GM20000 (cell line): ENCODE data around the gene SEMA6B.

Source experiments
- DNase-seq: peaks from one replicate; pipeline ENCODE4 v3.0.0; 2012; ENCODE audit warnings: low spot score
- CTCF ChIP-seq: IDR thresholded peaks from 2 replicates; pipeline ENCODE4 v1.5.1; 2012; ENCODE audit warnings: mild to moderate bottlenecking, control low read depth; ENCODE audit errors: extremely low read depth, missing control alignments

The SEMA6B gene, protein sequence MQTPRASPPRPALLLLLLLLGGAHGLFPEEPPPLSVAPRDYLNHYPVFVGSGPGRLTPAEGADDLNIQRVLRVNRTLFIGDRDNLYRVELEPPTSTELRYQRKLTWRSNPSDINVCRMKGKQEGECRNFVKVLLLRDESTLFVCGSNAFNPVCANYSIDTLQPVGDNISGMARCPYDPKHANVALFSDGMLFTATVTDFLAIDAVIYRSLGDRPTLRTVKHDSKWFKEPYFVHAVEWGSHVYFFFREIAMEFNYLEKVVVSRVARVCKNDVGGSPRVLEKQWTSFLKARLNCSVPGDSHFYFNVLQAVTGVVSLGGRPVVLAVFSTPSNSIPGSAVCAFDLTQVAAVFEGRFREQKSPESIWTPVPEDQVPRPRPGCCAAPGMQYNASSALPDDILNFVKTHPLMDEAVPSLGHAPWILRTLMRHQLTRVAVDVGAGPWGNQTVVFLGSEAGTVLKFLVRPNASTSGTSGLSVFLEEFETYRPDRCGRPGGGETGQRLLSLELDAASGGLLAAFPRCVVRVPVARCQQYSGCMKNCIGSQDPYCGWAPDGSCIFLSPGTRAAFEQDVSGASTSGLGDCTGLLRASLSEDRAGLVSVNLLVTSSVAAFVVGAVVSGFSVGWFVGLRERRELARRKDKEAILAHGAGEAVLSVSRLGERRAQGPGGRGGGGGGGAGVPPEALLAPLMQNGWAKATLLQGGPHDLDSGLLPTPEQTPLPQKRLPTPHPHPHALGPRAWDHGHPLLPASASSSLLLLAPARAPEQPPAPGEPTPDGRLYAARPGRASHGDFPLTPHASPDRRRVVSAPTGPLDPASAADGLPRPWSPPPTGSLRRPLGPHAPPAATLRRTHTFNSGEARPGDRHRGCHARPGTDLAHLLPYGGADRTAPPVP

GRCh38 chr19:4559569-4559968, at the start of gene SEMA6B:
Gene SEMA6B (minus strand): TSS chr19:4559684. CDS start chr19:4558457, 1,227 bp downstream.
- no peak for DNase-seq
- TF ChIP-seq CTCF: no peak

GRCh38 chr19:4606921-4607678, 47.6 kb upstream of the SEMA6B start:
- no peak for DNase-seq
- no peak for TF ChIP-seq CTCF

GRCh38 chr19:4606181-4606580, 46.7 kb upstream of the SEMA6B start:
- DNase-seq: no peak
- TF ChIP-seq CTCF: no peak

DNA sequence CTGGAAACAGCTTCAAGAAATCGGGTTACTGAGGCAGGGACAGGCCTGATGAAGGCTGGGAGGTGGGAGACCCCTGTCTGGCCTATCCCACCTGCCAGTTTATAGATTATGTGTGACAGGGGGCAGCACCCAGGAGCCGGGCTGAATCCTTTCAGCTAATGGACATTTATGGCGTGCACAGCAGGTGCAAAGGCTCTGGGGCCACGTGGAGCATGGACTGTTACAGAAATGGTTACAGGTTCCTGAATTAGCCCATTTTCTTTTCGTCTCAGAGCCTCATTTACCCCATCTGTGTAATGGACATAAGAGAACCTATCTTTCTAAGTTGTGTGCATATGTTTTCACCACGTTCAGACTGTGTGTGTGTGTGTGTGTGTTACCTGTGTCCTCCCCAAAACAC, 45.4 kb upstream of the SEMA6B start:
- no peak for DNase-seq
- no peak for TF ChIP-seq CTCF

DNA sequence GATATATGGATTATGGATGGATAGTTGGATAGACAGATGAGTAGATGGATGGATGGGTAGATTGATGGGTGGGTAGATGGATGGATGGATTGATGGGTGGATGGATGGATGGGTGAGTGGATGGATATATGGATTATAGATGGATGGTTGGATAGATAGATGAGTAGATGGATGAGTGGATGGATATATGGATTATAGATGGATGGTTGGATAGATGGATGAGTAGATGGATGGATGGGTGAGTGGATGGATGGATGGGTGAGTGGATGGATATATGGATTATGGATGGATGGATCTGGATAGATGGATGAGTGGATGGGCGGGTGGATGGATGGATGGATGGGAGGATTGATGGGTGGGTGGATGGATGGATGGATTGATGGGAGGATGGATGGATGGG, 43.4 kb upstream of the SEMA6B start:
- no peak for TF ChIP-seq CTCF
- DNase-seq: no peak

DNA sequence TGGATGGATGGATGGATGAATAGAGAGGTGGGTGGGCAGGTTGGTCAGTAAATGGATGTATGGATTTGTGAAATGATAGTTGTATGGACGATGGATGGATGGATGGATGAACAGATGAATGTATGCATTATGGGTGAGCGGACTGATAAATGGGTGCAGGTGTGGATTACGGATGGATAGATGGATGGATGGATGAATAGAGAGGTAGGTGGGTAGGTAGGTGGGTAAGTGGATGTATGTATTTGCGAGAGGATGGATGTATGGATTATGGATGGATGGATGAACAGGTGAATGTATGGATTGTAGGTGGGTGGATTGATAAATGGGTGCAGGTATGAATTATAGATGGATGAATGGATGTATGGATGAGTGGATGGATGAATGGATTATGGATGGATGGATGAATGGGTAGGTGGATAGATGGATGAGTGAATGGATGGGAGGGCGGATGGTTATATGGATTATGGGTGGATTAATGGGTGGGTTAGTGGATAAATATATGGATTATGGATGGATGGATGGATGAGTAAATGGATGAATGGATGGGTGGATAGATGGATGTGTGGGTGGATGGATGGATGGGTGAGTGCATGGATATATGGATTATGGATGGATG, 42.8 kb upstream of the SEMA6B start:
- DNase-seq: no peak
- no peak for TF ChIP-seq CTCF
